ENCODE results near the gene CADPS2.

DNA sequence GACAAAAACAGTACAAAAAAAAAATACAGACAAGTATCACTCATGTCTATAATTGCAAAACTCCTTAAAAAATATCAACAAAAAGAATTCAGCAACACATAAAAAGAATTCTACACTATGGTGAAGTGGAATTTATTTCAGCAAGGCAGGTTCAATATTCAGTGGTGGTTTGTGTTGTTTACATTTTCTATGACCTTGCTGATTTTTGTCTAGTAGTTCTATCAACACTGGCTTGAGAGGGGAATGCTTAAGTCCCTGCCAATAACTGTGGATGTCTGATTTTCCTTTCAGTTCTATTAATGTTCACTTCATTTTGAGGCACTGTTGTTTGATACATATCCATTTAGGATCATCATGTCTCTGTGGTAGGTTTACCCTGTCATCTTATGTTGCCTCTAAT is 58.5 kb downstream of the CADPS2 start:
- TF ChIP-seq, protein P1, sequence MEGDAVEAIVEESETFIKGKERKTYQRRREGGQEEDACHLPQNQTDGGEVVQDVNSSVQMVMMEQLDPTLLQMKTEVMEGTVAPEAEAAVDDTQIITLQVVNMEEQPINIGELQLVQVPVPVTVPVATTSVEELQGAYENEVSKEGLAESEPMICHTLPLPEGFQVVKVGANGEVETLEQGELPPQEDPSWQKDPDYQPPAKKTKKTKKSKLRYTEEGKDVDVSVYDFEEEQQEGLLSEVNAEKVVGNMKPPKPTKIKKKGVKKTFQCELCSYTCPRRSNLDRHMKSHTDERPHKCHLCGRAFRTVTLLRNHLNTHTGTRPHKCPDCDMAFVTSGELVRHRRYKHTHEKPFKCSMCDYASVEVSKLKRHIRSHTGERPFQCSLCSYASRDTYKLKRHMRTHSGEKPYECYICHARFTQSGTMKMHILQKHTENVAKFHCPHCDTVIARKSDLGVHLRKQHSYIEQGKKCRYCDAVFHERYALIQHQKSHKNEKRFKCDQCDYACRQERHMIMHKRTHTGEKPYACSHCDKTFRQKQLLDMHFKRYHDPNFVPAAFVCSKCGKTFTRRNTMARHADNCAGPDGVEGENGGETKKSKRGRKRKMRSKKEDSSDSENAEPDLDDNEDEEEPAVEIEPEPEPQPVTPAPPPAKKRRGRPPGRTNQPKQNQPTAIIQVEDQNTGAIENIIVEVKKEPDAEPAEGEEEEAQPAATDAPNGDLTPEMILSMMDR (IDR thresholded peaks at IDR 0.05; ENCODE audit: extremely low read depth in 1 of 2, insufficient read depth in 1 of 2, low read depth in 1 of 2, low read length in 2 of 2) = no peak
- no peak for TF ChIP-seq POLR2A (IDR thresholded peaks at IDR 0.05; ENCODE audit: low read depth, low read length)
- TF ChIP-seq JUN (IDR thresholded peaks at IDR 0.05; ENCODE audit: borderline replicate concordance, insufficient read depth, insufficient read length, low read depth) = no peak
- no peak for TF ChIP-seq EZH2 (IDR thresholded peaks at IDR 0.05; ENCODE audit: borderline replicate concordance, low read depth, low read length, severe bottlenecking)
- TF ChIP-seq, protein P2, sequence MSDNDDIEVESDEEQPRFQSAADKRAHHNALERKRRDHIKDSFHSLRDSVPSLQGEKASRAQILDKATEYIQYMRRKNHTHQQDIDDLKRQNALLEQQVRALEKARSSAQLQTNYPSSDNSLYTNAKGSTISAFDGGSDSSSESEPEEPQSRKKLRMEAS (IDR thresholded peaks at IDR 0.05; ENCODE audit: insufficient read depth, insufficient read length) = no peak
- TF ChIP-seq POLR2AphosphoS5 (IDR thresholded peaks at IDR 0.05; ENCODE audit: insufficient read depth, low read depth, low read length) = no peak
- TF ChIP-seq MYC (IDR thresholded peaks at IDR 0.05; ENCODE audit: low read depth, low read length) = no peak
- TF ChIP-seq FOS (IDR thresholded peaks at IDR 0.05; ENCODE audit: borderline replicate concordance, insufficient read depth, low read length) = no peak
